ENCODE data around the gene COX7A2L. TPM values are rescaled to one million over a fixed set of nuclear protein-coding genes. Genes with fewer than 3 reads are reported as not detected.
A peak's percentile ranks its signal among the peaks of the same experiment; 100 is the strongest.

The COX7A2L gene
- total RNA-seq, 1 donor from 2014 or later = 95.5 TPM

DNA sequence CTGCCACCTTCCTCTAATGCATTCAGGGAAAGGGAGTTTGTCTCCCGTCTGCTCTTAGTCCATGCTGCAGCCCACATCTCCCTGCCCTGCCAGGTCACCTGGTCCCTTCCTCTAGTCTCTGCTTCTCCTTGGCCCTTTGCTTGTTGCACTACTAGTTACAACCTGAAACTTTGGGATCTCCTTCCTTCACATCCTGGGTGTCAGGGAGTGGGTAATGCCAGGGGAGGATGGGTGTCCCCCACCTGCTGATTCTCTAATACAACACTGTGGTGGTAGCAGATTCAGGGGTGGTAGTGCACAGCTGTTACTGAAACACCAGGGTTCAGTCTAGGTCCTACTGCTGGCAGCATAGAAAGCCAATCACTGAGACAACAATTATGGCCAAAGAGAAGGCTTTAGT is 31.2 kb upstream of the COX7A2L start:
- no peak overlapping the region for H3K4me3 Mint-ChIP-seq
- peak; percentile 20 for DNase-seq (ENCODE audit: extremely low spot score, unreplicated experiment)
- H3K36me3 Mint-ChIP-seq = no peaks in the 10 kb centered on the region
- peaks cover 4% of the 10 kb centered on the region for H3K9me3 Mint-ChIP-seq
- H3K4me1 Mint-ChIP-seq (ENCODE audit: unreplicated experiment) = peaks cover 4% of the 10 kb centered on the region
- no peak overlapping the region for H3K27ac Mint-ChIP-seq
- TF ChIP-seq, protein P1, sequence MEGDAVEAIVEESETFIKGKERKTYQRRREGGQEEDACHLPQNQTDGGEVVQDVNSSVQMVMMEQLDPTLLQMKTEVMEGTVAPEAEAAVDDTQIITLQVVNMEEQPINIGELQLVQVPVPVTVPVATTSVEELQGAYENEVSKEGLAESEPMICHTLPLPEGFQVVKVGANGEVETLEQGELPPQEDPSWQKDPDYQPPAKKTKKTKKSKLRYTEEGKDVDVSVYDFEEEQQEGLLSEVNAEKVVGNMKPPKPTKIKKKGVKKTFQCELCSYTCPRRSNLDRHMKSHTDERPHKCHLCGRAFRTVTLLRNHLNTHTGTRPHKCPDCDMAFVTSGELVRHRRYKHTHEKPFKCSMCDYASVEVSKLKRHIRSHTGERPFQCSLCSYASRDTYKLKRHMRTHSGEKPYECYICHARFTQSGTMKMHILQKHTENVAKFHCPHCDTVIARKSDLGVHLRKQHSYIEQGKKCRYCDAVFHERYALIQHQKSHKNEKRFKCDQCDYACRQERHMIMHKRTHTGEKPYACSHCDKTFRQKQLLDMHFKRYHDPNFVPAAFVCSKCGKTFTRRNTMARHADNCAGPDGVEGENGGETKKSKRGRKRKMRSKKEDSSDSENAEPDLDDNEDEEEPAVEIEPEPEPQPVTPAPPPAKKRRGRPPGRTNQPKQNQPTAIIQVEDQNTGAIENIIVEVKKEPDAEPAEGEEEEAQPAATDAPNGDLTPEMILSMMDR (conservative IDR thresholded peaks at IDR 0.05) = no peak
- peaks cover 8% of the 10 kb centered on the region for H3K27me3 Mint-ChIP-seq

DNA sequence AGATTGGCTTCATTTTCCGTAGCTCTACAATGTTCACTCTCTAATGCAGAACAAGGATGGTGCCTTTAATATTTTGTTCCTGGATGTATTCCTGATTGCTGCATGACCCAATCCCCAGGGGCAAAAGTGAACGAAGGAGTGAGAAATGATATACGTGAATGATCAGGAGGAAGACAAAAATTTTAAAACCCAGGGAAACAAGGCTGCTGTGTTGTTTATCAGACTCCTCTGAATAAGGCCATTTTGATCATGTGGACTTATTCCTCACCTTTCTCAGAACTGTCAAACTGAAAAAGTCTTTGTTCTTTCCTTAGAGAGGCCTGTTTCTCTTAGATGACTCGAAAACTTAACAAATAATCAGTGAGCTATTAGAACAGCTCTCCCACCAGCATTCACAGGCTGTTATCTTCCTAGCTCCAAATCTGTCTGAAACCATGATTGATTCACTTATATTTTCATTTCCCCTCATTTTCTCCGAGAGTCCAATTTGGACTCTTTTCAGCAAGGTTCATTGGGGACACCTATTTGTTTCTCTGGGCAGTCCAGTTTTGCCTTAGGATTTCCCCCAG is 29.5 kb upstream of the COX7A2L start:
- Mint-ChIP-seq H3K27me3 (peaks cover 8% of the 10 kb centered on the region), H3K36me3 (no peaks in the 10 kb centered on the region), H3K9me3 (peaks cover 4% of the 10 kb centered on the region), H3K4me1 (ENCODE audit: unreplicated experiment) (peaks cover 4% of the 10 kb centered on the region), H3K27ac (no peak overlapping the region), H3K4me3 (no peak overlapping the region)
- no peak for DNase-seq (ENCODE audit: extremely low spot score, unreplicated experiment)
- TF ChIP-seq, protein P1 (conservative IDR thresholded peaks at IDR 0.05) = no peak

DNA sequence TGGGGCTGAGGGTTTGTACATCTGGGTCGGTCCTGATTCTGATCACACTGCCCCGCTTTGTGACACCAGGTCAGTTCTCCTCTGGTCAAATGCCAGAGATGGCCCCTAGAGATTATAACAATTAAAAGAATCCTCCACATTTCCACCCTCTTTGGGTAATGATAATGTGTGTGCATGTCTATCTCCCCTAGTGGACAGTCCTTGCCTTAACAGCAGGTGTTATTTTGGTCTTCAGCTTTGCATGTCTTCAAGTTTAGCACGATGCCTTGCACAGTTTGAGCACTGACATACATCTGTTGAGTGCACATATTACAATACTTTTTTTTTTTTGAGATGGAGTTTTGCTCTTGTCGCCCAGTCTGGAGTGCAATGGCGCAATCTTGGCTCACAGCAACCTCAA is 25.7 kb upstream of the COX7A2L start:
- Mint-ChIP-seq H3K9me3 (no peaks in the 10 kb centered on the region), H3K4me1 (ENCODE audit: unreplicated experiment) (peaks cover 10% of the 10 kb centered on the region), H3K4me3 (no peak overlapping the region), H3K27ac (no peak overlapping the region), H3K27me3 (peaks cover 8% of the 10 kb centered on the region), H3K36me3 (no peaks in the 10 kb centered on the region)
- DNase-seq (ENCODE audit: extremely low spot score, unreplicated experiment) = no peak
- TF ChIP-seq, protein P1 (conservative IDR thresholded peaks at IDR 0.05) = peak; percentile 65

DNA sequence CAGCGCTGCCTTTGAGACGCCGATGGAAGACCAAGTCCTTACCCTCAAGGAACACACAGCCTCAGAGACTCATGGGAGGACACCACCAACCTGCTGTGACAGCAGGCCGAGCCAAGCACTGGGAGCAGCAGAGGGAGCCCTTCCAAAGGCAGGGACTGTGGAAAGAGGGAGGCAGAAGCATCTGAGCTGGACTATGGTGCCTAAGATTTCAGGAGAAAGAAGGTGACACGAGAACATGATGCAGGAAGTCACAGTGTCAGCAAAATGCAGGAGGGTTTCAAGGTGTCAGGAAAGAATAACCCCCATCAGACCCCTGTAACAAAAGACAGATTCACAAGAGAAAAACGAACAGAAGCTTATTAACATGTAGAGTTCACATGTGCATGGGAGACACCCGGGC is 24.2 kb upstream of the COX7A2L start:
- Mint-ChIP-seq H3K27me3 (peaks cover 5% of the 10 kb centered on the region), H3K9me3 (no peaks in the 10 kb centered on the region), H3K4me3 (no peak overlapping the region), H3K27ac (no peak overlapping the region), H3K4me1 (ENCODE audit: unreplicated experiment) (peaks cover 6% of the 10 kb centered on the region), H3K36me3 (no peaks in the 10 kb centered on the region)
- DNase-seq (ENCODE audit: extremely low spot score, unreplicated experiment) = no peak
- TF ChIP-seq, protein P1 (conservative IDR thresholded peaks at IDR 0.05) = no peak

DNA sequence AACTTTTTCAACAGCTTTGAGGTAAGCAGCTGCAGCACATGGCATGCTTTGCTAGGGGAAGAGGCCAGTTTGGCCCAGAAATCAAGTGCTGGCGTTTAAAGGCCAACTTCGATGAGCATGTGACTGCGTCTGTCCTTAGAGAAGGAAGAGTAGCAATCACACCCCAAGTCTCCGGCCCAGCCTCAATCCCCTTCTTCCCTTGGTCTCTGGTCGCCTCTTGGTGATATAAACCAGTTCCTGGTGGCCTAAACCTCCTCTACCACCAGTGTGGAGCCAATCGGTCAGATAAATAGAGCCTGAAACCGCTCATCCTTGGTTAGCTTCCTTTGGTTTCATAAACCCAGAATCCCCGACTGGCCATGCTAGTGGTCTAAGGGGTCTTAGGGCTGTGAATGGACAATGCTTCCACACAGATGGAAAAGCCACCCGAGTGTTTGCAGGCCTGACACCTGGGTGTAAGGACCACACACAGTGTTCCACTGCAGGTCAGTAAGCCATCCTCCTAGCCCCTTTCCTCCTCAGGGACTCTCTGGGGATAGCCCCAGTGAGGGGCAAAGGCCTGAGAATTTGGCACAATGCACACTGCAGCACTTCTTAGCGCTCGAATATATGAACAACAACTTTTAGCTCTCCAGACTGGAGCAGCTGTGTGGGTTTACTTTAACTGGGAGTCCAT is 23.0 kb upstream of the COX7A2L start:
- no peaks in the 10 kb centered on the region for H3K9me3 Mint-ChIP-seq
- TF ChIP-seq, protein P1 (conservative IDR thresholded peaks at IDR 0.05) = no peak
- peaks cover 6% of the 10 kb centered on the region for H3K4me1 Mint-ChIP-seq (ENCODE audit: unreplicated experiment)
- DNase-seq (ENCODE audit: extremely low spot score, unreplicated experiment) = no peak
- no peak overlapping the region for H3K4me3 Mint-ChIP-seq
- peaks cover 3% of the 10 kb centered on the region for H3K27me3 Mint-ChIP-seq
- H3K36me3 Mint-ChIP-seq = no peaks in the 10 kb centered on the region
- no peak overlapping the region for H3K27ac Mint-ChIP-seq

All from type B pancreatic cell (in vitro differentiated cells).